HEK293 (cell line): ENCODE data around the gene SLC28A1.

Experiments used
- CTCF ChIA-PET: fragments of 350-600 bp; formaldehyde crosslinking; extraction: SDS; loops from one replicate; lab custom pipeline; 2021; ENCODE audit warnings: antibody characterized with exemption; lab: Yijun Ruan, JAX
- POLR2A ChIA-PET: fragments of 300-600 bp; formaldehyde crosslinking; extraction: SDS; loops from one replicate; lab custom pipeline; 2020; ENCODE audit warnings: antibody characterized with exemption, inconsistent platforms; lab: Yijun Ruan, JAX
- H3K27ac ChIP-seq: fragments of 200-500 bp; sonication (Bioruptor generic); 2 replicates; pipeline ENCODE4 v1.5.1; 2014; ENCODE audit warnings: low read depth, low read length, control low read depth, inconsistent platforms; ENCODE audit errors: extremely low read depth
- H3K36me3 ChIP-seq, 2 experiments: fragments of 200-500 bp in 1 of 2; sonication (Bioruptor generic) in 1 of 2; 1 replicate in 1 of 2; 2 replicates in 1 of 2; pipeline ENCODE4 v1.5.1; 2014 to 2017; ENCODE audit warnings: inconsistent platforms in 2 of 2, low read length in 2 of 2; ENCODE audit not compliant: control insufficient read depth in 2 of 2, insufficient read depth in 1 of 2
- H3K4me1 ChIP-seq: fragments of 200-500 bp; sonication (Bioruptor generic); 2 replicates; pipeline ENCODE4 v1.5.1; 2014; ENCODE audit warnings: mild to moderate bottlenecking, low read length, inconsistent platforms; ENCODE audit not compliant: control insufficient read depth, insufficient read depth
- H3K4me3 ChIP-seq: 2 replicates; pipeline ENCODE4 v1.5.1; 2011; ENCODE audit warnings: low read depth, mild to moderate bottlenecking, control low read depth, low read length, moderate library complexity
- H3K9me3 ChIP-seq: fragments of 200-500 bp; sonication (Bioruptor generic); 2 replicates; pipeline ENCODE4 v1.5.1; 2014; ENCODE audit warnings: low read depth, low read length, inconsistent platforms; ENCODE audit not compliant: control insufficient read depth, insufficient read depth
- GFI1B ChIP-seq: fragments of 450-650 bp; formaldehyde crosslinking; IDR thresholded peaks from 2 replicates; pipeline ENCODE4 v1.5.1; 2016; ENCODE audit warnings: missing biosample characterization, missing genetic modification characterization
- MYNN ChIP-seq: fragments of 450-650 bp; formaldehyde crosslinking; IDR thresholded peaks from 2 replicates; pipeline ENCODE4 v1.5.1; 2016; ENCODE audit warnings: missing biosample characterization, missing genetic modification characterization, borderline replicate concordance
- SCRT2 ChIP-seq: fragments of 450-650 bp; formaldehyde crosslinking; IDR thresholded peaks from 2 replicates; pipeline ENCODE4 v1.5.1; 2016; ENCODE audit warnings: missing biosample characterization, missing genetic modification characterization
- SP3 ChIP-seq: fragments of 450-650 bp; formaldehyde crosslinking; IDR thresholded peaks from 2 replicates; pipeline ENCODE4 v1.5.1; 2016; ENCODE audit warnings: missing biosample characterization, missing genetic modification characterization
- ZBTB1 ChIP-seq: fragments of 450-650 bp; formaldehyde crosslinking; IDR thresholded peaks from 2 replicates; pipeline ENCODE4 v1.5.1; 2016; ENCODE audit warnings: missing biosample characterization, missing genetic modification characterization
- ZNF133 ChIP-seq: fragments of 450-650 bp; formaldehyde crosslinking; IDR thresholded peaks from 2 replicates; pipeline ENCODE4 v1.5.1; 2016; ENCODE audit warnings: missing biosample characterization, missing genetic modification characterization
- ZNF140 ChIP-seq: fragments of 450-650 bp; formaldehyde crosslinking; IDR thresholded peaks from 2 replicates; pipeline ENCODE4 v1.5.1; 2016; ENCODE audit warnings: missing biosample characterization, missing genetic modification characterization
- ZNF23 ChIP-seq: fragments of 450-650 bp; formaldehyde crosslinking; IDR thresholded peaks from 2 replicates; pipeline ENCODE4 v1.5.1; 2016; ENCODE audit warnings: missing biosample characterization, missing genetic modification characterization, borderline replicate concordance
- ZNF292 ChIP-seq: fragments of 450-650 bp; formaldehyde crosslinking; IDR thresholded peaks from 2 replicates; pipeline ENCODE4 v1.5.1; 2016; ENCODE audit warnings: low read depth, missing biosample characterization, missing genetic modification characterization, borderline replicate concordance
- ZNF341 ChIP-seq: fragments of 450-650 bp; formaldehyde crosslinking; IDR thresholded peaks from 2 replicates; pipeline ENCODE4; 2016; ENCODE audit warnings: low read depth, missing biosample characterization, missing genetic modification characterization
- ZNF350 ChIP-seq: fragments of 450-650 bp; formaldehyde crosslinking; IDR thresholded peaks from 2 replicates; pipeline ENCODE4 v1.5.0; 2017; ENCODE audit warnings: missing biosample characterization, mild to moderate bottlenecking, missing genetic modification characterization
- ZNF426 ChIP-seq: fragments of 450-650 bp; formaldehyde crosslinking; IDR thresholded peaks from 2 replicates; pipeline ENCODE4 v1.5.1; 2017; ENCODE audit warnings: missing biosample characterization, missing genetic modification characterization, mild to moderate bottlenecking, inconsistent platforms, moderate library complexity
- ZNF514 ChIP-seq: fragments of 450-650 bp; formaldehyde crosslinking; IDR thresholded peaks from 2 replicates; pipeline ENCODE4 v1.5.1; 2016; ENCODE audit warnings: missing biosample characterization, missing genetic modification characterization
- ZNF585B ChIP-seq: fragments of 450-650 bp; formaldehyde crosslinking; IDR thresholded peaks from 2 replicates; pipeline ENCODE4 v1.5.1; 2016; ENCODE audit warnings: missing biosample characterization, missing genetic modification characterization
- ZNF596 ChIP-seq: fragments of 450-650 bp; IDR thresholded peaks from 2 replicates; pipeline ENCODE4 v1.5.0; 2018; ENCODE audit warnings: missing biosample characterization, mild to moderate bottlenecking, missing genetic modification characterization, moderate library complexity
- ZNF629 ChIP-seq: fragments of 450-650 bp; formaldehyde crosslinking; IDR thresholded peaks from 2 replicates; pipeline ENCODE4 v1.5.1; 2017; ENCODE audit warnings: missing biosample characterization, missing genetic modification characterization
- ZNF701 ChIP-seq: fragments of 450-650 bp; formaldehyde crosslinking; IDR thresholded peaks from 2 replicates; pipeline ENCODE4 v1.5.1; 2016; ENCODE audit warnings: missing biosample characterization, missing genetic modification characterization
- TF ChIP-seq, protein P1 (sequence below): fragments of 450-650 bp; IDR thresholded peaks from 2 replicates; pipeline ENCODE4 v1.5.1; 2018; ENCODE audit warnings: missing biosample characterization, missing genetic modification characterization
- TF ChIP-seq, protein P2 (sequence below): fragments of 450-650 bp; formaldehyde crosslinking; IDR thresholded peaks from 2 replicates; pipeline ENCODE4 v1.5.1; 2017; ENCODE audit warnings: missing biosample characterization, missing genetic modification characterization
- TF ChIP-seq, protein P3 (sequence below): fragments of 450-650 bp; formaldehyde crosslinking; conservative IDR thresholded peaks from 2 replicates; pipeline ENCODE4 v1.5.1; 2016; ENCODE audit warnings: low read depth, missing biosample characterization, missing genetic modification characterization
- TF ChIP-seq, protein P4 (sequence below): fragments of 450-650 bp; formaldehyde crosslinking; IDR thresholded peaks from 2 replicates; pipeline ENCODE4 v1.5.1; 2016; ENCODE audit warnings: missing biosample characterization, missing genetic modification characterization
- TF ChIP-seq, protein P5 (sequence below): fragments of 450-650 bp; formaldehyde crosslinking; IDR thresholded peaks from 2 replicates; pipeline ENCODE4 v1.5.1; 2016; ENCODE audit warnings: missing biosample characterization, missing genetic modification characterization

Gene SLC28A1

DNA sequence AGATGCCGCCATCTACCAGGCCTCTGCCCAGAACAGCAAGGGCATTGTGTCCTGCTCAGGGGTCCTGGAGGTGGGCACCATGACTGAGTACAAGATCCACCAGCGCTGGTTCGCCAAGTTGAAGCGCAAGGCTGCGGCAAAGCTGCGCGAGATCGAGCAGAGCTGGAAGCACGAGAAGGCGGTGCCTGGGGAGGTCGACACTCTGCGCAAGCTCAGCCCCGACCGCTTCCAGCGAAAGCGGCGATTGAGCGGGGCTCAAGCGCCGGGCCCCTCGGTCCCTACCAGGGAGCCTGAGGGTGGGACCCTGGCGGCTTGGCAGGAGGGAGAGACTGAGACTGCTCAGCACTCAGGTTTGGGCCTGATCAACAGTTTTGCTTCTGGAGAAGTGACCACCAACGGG is 44.7 kb upstream of the SLC28A1 start:
- H3K4me3 ChIP-seq: no peak overlapping the region
- CTCF ChIA-PET: interaction anchor here (4.1 kb wide), 1 partner anchor 89 kb away, joined by 16 read pairs; no protein-coding TSS in a partner anchor
- no peaks in the 10 kb centered on the region for H3K36me3 ChIP-seq
- no peak for TF ChIP-seq ZNF585B
- TF ChIP-seq ZNF140 (tag by site-specific recombination): no peak
- TF ChIP-seq ZNF629: no peak
- no peak for TF ChIP-seq MYNN
- no peak for TF ChIP-seq ZNF292
- TF ChIP-seq, protein P1, sequence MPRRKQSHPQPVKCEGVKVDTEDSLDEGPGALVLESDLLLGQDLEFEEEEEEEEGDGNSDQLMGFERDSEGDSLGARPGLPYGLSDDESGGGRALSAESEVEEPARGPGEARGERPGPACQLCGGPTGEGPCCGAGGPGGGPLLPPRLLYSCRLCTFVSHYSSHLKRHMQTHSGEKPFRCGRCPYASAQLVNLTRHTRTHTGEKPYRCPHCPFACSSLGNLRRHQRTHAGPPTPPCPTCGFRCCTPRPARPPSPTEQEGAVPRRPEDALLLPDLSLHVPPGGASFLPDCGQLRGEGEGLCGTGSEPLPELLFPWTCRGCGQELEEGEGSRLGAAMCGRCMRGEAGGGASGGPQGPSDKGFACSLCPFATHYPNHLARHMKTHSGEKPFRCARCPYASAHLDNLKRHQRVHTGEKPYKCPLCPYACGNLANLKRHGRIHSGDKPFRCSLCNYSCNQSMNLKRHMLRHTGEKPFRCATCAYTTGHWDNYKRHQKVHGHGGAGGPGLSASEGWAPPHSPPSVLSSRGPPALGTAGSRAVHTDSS: no peak
- no peak for TF ChIP-seq ZNF133 (tag by site-specific recombination)
- TF ChIP-seq ZNF426 (tag by site-specific recombination): no peak
- no peak for TF ChIP-seq ZNF514 (tag by site-specific recombination)
- no peak for TF ChIP-seq SCRT2
- no peak for TF ChIP-seq GFI1B
- H3K9me3 ChIP-seq: no peaks in the 10 kb centered on the region
- no peaks in the 10 kb centered on the region for H3K4me1 ChIP-seq
- H3K27ac ChIP-seq: no peak overlapping the region
- POLR2A ChIA-PET: no interaction called here

DNA sequence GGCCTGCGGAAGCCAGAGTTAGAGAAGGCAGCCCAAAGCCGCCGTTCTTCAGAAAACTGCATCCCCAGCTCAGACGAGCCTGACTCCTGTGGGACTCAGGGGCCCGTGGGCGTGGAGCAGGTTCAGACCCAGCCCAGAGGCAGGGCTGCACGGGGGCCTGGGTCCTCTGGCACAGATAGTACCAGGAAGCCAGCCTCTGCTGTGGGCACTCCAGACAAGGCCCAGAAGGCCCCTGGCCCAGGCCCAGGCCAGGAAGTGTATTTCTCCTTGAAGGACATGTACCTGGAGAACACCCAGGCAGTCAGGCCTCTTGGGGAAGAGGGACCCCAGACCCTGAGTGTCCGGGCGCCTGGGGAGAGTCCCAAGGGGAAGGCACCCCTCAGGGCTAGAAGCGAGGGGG is 44.2 kb upstream of the SLC28A1 start:
- no peak overlapping the region for H3K4me3 ChIP-seq
- CTCF ChIA-PET: interaction anchor here (0.5 to 1.4 kb wide), 2 partner anchors 88 to 253 kb away, joined by 3 read pairs; no protein-coding TSS in a partner anchor
- H3K9me3 ChIP-seq: no peaks in the 10 kb centered on the region
- H3K4me1 ChIP-seq: no peaks in the 10 kb centered on the region
- H3K27ac ChIP-seq: no peak overlapping the region
- POLR2A ChIA-PET: interaction anchor here (0.5 kb wide), 1 partner anchor 97 kb away, joined by 3 read pairs; no protein-coding TSS in a partner anchor
- TF ChIP-seq ZNF596 (tag by site-specific recombination): no peak
- TF ChIP-seq ZNF350 (tag by site-specific recombination): no peak
- TF ChIP-seq, protein P2, sequence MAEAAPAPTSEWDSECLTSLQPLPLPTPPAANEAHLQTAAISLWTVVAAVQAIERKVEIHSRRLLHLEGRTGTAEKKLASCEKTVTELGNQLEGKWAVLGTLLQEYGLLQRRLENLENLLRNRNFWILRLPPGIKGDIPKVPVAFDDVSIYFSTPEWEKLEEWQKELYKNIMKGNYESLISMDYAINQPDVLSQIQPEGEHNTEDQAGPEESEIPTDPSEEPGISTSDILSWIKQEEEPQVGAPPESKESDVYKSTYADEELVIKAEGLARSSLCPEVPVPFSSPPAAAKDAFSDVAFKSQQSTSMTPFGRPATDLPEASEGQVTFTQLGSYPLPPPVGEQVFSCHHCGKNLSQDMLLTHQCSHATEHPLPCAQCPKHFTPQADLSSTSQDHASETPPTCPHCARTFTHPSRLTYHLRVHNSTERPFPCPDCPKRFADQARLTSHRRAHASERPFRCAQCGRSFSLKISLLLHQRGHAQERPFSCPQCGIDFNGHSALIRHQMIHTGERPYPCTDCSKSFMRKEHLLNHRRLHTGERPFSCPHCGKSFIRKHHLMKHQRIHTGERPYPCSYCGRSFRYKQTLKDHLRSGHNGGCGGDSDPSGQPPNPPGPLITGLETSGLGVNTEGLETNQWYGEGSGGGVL (tag by site-specific recombination): no peak
- TF ChIP-seq ZNF140 (tag by site-specific recombination): no peak
- no peak for TF ChIP-seq ZBTB1 (tag by site-specific recombination)
- no peak for TF ChIP-seq ZNF23
- no peak for TF ChIP-seq ZNF701 (tag by site-specific recombination)
- TF ChIP-seq, protein P3, sequence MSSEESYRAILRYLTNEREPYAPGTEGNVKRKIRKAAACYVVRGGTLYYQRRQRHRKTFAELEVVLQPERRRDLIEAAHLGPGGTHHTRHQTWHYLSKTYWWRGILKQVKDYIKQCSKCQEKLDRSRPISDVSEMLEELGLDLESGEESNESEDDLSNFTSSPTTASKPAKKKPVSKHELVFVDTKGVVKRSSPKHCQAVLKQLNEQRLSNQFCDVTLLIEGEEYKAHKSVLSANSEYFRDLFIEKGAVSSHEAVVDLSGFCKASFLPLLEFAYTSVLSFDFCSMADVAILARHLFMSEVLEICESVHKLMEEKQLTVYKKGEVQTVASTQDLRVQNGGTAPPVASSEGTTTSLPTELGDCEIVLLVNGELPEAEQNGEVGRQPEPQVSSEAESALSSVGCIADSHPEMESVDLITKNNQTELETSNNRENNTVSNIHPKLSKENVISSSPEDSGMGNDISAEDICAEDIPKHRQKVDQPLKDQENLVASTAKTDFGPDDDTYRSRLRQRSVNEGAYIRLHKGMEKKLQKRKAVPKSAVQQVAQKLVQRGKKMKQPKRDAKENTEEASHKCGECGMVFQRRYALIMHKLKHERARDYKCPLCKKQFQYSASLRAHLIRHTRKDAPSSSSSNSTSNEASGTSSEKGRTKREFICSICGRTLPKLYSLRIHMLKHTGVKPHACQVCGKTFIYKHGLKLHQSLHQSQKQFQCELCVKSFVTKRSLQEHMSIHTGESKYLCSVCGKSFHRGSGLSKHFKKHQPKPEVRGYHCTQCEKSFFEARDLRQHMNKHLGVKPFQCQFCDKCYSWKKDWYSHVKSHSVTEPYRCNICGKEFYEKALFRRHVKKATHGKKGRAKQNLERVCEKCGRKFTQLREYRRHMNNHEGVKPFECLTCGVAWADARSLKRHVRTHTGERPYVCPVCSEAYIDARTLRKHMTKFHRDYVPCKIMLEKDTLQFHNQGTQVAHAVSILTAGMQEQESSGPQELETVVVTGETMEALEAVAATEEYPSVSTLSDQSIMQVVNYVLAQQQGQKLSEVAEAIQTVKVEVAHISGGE: no peak
- TF ChIP-seq, protein P1: no peak
- TF ChIP-seq ZNF341 (tag by site-specific recombination): no peak
- TF ChIP-seq, protein P4, sequence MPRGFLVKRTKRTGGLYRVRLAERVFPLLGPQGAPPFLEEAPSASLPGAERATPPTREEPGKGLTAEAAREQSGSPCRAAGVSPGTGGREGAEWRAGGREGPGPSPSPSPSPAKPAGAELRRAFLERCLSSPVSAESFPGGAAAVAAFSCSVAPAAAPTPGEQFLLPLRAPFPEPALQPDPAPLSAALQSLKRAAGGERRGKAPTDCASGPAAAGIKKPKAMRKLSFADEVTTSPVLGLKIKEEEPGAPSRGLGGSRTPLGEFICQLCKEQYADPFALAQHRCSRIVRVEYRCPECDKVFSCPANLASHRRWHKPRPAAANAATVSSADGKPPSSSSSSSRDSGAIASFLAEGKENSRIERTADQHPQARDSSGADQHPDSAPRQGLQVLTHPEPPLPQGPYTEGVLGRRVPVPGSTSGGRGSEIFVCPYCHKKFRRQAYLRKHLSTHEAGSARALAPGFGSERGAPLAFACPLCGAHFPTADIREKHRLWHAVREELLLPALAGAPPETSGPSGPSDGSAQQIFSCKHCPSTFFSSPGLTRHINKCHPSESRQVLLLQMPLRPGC (tag by site-specific recombination): no peak
- TF ChIP-seq SP3 (tag by site-specific recombination): no peak
- TF ChIP-seq, protein P5, sequence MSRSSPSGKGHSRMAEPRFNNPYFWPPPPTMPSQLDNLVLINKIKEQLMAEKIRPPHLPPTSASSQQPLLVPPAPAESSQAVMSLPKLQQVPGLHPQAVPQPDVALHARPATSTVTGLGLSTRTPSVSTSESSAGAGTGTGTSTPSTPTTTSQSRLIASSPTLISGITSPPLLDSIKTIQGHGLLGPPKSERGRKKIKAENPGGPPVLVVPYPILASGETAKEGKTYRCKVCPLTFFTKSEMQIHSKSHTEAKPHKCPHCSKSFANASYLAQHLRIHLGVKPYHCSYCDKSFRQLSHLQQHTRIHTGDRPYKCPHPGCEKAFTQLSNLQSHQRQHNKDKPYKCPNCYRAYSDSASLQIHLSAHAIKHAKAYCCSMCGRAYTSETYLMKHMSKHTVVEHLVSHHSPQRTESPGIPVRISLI (tag by site-specific recombination): no peak
- H3K36me3 ChIP-seq: no peaks in the 10 kb centered on the region
